D721Med (cell line): Measurements from ENCODE around the gene KIAA2012.

Source experiments
- DNase-seq: peaks from one replicate; pipeline ENCODE4 v3.0.0; 2011; ENCODE audit warnings: low spot score; ENCODE audit not compliant: insufficient read length
- FAIRE-seq: peaks from 2 replicates; lab custom pipeline; 2011; peaks lifted over from hg19 to GRCh38; lab: Jason Lieb, UNC
- TF ChIP-seq, protein P1 (sequence below): IDR thresholded peaks from 2 replicates; pipeline ENCODE4 v1.5.1; 2012; ENCODE audit warnings: mild to moderate bottlenecking, control low read depth; ENCODE audit not compliant: insufficient read depth; ENCODE audit errors: missing control alignments

KIAA2012 gene

DNA sequence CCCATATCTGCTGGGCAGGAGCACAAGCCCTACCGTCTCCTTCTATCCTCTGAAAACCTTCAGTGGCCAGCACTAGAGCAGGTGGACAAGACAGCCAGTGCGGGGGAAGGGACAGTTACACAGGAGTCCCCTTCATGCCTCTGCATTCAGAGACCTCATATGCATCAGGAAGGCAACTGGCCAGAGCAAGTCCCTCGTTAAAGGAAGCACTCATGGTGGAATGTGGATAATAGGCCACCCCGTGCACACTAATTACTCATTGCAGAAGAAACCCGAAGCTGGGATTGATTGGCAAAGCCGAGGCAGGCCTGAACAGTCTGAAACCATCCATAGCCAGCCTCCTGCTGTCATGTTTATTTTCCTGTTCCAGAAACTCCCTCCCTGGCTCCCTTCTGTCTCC is 11.2 kb downstream of the KIAA2012 start:
- TF ChIP-seq, protein P1, sequence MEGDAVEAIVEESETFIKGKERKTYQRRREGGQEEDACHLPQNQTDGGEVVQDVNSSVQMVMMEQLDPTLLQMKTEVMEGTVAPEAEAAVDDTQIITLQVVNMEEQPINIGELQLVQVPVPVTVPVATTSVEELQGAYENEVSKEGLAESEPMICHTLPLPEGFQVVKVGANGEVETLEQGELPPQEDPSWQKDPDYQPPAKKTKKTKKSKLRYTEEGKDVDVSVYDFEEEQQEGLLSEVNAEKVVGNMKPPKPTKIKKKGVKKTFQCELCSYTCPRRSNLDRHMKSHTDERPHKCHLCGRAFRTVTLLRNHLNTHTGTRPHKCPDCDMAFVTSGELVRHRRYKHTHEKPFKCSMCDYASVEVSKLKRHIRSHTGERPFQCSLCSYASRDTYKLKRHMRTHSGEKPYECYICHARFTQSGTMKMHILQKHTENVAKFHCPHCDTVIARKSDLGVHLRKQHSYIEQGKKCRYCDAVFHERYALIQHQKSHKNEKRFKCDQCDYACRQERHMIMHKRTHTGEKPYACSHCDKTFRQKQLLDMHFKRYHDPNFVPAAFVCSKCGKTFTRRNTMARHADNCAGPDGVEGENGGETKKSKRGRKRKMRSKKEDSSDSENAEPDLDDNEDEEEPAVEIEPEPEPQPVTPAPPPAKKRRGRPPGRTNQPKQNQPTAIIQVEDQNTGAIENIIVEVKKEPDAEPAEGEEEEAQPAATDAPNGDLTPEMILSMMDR = no peak
- DNase-seq (no peak), FAIRE-seq (no peak)

DNA sequence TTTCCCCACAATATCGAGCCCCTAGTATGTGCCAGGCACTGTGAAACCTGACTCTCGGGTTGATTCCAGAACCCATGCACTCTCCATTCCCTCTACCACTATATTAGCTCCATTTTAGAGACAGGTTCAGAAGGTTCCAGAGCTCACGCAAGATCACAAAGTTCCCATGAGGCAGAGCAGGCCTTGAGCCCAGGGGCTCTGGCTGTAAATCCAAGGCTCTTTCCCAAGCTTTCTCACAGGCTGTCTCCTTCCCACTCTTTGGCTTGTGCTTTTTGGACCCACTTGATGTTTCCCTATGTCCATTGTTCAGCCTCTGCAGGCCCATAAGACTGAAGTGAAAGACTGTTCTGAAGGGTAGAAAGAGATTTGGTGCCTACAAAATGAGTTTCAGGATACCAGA is 15.7 kb downstream of the KIAA2012 start:
- no peak for FAIRE-seq

DNA sequence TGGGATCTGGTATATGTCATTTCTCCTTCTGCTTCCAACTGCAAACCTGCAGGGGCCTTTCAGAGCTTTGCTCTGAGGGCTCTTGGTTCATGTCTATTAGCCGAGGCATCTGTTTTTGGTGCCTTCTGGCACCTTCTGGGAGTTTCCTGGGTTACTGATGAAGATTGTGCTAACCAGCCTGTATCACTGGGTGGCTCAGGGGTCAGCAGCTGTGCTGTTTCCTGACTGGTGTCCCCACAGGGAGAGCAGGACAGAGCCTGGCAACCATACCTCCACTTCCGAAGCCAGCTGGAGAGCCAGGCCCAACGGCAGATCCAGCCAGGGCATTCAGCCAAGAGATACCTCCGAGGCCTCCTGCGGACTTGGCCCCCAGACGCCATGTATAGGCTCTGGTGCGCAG is 17.5 kb downstream of the KIAA2012 start:
- FAIRE-seq (no peak), DNase-seq (no peak)
- TF ChIP-seq, protein P1 = no peak

More for the DNA sequence above, 15.7 kb downstream of the KIAA2012 start:
- TF ChIP-seq, protein P1 = no peak
- no peak for DNase-seq

DNA sequence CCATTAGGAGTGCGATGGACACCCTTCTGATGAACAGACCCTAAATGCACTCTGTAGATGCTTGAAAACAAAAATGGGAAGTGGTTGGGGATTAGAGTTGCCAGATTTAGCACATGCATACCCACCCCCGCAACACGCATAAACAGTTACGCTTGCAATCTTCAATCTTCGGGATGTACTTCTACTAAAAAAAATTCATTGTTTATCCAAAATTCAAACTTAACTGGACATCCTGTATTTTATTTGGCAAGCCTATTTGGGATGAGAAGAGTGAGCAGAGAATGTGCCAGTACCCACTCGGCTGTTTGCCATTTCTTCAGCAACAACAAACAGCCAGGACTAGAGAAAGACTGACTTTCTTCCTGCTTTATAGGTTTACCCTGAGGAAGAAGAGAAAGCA is 18.4 kb downstream of the KIAA2012 start:
- TF ChIP-seq, protein P1 = no peak
- FAIRE-seq (no peak), DNase-seq (no peak)

DNA sequence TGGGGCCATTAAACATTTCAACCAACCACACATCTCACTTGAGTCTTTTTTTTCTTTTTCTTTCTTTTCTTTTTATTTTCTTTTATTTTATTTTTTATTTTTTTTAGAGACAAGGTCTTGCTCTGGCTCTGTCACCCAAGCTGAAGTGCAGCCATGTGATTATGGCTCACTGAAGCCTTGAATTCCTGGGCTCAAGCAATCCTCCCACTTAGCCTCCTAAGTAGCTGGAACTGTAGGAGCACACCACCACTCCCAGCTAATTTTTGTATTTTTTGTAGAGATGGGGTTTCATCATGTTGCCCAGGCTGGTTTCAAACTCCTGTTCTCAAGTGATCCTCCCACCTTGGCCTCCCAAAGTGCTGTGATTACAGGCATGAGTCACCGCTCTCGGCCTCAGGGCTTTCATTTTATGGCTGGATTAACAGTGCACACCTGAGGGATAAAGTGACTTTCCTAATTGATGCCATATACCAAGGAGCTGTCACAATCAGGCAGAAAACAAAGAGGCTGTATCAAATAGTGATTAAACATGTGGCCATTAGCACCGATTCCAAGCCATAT is 21.5 kb downstream of the KIAA2012 start:
- FAIRE-seq = no peak

DNA sequence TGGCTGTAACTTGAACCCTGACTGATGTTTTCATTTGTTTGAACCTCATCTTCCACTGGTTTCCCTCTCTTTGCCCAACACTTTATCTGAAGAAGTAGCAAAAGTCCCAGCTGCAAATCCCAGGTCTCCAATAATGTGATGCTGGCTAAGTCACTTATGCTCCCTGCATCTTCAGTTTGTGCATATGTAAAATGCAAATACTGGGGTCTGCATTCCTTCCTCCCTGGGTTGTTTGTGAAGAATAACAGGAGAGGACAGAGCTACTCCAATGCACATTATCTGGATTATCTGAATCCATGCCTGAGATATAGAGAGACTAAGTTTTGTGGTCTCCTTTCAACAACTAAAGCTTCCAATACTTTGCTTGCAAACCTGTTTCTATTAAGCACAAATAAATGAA is 22.2 kb downstream of the KIAA2012 start:
- no peak for FAIRE-seq
- TF ChIP-seq, protein P1 = no peak

More for the DNA sequence above, 21.5 kb downstream of the KIAA2012 start:
- DNase-seq = no peak
- TF ChIP-seq, protein P1 = no peak

DNA sequence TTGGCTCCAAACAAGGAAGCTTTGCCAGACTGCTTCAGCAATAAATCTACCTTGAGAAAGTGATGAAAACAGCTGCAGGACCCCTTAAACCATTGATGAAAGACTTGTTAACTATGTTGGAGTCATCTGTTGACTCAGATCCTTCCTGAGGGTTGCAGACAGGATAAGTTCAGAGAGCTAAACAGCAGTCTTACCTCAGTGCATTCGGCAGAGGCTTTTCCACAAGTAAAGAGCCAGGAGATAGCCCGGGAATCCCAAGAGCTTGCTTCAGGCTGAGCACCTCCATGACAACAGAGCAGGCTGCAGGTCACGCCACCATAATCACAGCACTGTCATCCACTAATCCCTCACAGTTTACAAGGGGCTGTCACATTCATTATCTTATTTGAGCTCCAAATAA is 23.7 kb downstream of the KIAA2012 start:
- FAIRE-seq (no peak), DNase-seq (no peak)
- TF ChIP-seq, protein P1 = no peak

More for the DNA sequence above, 22.2 kb downstream of the KIAA2012 start:
- no peak for DNase-seq
